Measurements from ENCODE around the gene PLEKHO1.
A peak's percentile ranks its signal among the peaks of the same experiment; 100 is the strongest.

The PLEKHO1 gene

DNA sequence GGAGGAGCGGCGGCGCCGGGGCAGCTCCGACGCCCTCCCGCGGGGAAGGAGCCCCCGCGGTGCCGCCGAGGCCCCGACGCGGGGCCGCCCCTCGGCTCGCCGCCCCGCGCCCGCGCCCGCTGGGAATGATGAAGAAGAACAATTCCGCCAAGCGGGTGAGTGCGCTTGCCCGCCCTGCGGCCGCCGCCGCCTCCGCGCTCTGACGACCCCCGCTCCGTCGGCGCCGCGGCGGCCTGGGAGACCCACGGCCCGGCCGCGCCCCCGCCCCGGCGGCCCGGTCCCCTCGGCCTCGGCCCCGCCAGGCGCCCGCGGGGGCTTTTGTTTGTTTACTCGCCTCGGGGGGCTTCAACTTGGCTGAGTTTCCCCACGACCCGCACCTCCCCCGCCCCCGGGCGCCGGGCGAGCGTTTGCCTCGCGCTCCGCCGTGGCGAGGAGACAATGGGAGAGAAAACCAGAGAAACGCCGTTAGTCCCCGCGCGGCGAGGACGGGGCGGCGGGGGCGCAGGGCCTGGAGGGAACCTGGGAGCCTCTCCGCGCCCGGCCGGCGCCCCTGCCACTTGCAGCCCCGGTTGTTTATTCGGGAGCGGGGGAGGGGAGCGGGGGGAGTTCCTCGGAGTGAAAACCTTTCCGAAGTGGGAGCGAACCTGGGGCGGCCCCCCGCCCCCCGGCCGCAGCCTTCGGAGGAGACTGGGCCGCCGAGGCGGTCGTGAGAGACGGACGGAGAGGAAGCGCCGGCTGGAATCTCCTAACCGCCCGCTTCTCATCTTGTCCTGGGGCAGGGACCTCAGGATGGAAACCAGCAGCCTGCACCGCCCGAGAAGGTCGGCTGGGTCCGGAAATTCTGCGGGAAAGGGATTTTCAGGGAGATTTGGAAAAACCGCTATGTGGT lies 661 bp downstream of the PLEKHO1 start:
- no peak for DNase-seq (ENCODE audit: low read depth in 2 of 2)

DNA sequence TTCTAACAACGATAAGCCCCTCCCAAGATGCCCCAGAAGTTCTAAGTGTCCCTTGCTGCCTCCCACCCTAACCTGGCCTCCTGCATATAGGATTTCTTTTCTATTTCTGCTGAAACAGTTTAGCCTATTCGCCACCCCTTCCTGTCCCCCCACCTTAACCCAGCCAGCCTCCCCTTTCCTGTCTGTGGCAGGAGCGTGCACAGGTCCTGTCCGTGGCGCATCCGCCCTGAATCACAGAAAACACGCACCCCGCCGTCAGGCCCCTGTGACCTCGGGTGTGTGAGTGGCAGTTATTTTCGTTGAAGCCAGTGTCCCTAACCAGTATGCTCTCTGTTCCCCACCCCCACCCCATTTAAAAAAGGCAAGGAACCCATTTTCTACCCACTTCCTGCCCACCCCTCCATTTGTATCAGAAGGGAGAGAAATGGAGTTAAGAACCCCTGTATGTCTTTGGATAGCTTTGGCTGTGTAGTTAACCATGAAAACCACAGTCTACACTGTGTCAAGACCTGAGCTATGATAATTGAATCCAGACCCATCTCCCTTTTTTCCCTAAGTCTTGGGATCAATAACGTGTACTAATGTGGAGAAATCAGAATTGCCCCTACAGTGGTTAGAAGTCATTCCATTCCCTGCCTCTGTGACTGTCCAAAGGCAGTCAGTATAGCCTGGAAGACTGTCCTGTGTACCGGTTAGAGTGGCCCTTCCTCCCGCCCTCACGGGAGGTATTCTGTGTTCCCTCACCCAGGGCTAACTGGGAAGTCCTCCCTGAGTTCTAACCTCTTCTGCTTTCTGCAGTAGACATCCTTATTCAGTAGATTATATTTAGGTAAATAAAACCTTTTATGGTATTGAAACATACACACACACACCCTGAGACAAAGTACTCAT lies 1.8 kb downstream of the PLEKHO1 start:
- DNase-seq (ENCODE audit: low read depth in 2 of 2), result no peak

DNA sequence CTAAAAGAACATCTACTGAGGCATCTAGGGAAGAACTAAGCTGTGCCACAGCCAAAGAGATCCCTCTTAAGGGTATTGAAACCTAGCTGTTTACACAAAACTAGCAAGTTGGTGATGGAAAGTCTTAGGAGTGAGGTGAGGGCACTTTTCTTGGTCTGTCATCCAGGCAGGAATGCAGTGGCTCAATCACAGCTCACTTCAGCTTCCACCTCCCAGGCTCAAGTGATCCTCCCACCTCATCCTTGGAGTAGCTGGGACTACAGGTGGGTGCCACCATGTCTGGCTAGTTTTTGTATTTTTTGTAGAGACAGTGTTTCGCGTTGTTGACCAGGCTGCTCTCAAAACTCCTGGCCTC lies 2.4 kb downstream of the PLEKHO1 start:
- no peak for DNase-seq (ENCODE audit: low read depth in 2 of 2)

DNA sequence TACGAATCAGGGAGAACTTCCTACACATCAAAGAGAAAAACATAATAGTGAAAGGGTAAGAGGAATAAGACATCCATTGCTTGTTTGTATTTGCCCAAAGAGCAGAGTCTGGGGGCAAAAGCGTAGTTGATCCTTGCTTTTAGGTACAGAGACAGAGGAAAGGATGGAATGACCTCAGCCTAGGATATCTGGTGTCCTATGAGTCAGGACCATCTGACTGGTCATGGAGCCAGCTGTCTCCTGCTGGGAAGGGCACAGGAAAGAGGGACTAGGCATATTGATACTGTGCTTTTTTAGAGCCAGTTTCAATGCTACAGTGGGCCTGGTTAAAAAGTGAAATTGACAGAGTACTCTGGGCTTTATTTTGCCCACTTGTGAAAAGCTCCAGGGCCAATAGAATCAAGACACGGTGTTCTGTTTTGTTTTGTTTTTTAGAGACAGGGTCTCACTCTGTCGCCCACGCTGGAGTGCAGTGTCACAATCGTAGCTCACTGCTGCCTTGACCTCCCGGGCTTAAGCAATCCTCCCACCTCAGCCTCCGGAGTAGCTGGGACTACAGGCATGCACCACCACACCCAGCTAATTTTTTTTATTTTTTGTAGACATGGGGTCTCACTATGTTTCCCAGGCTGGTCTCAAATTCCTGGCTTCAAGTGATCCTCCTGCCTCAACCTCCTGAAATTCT lies 3.2 kb downstream of the PLEKHO1 start:
- DNase-seq (ENCODE audit: low read depth in 2 of 2), result no peak

DNA sequence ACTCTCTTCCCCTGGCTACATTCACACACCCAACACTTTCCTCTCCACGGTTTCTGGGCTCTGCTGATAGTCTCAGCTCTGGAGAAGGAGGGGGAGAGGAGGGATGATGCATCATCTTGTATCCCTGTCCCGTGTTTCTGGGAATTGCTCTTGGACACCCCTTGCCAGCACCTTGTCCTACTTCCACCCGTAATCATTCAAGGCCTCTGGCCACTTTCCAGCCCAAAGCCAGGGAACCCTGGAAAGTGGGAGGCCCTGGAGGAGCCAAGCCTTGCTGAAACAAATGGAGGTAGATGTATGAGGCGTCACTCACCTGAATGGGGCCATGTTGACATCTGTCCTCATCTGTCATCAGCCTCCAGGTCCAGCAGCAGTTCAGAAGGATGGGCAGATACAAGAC lies 4.4 kb downstream of the PLEKHO1 start:
- DNase-seq (ENCODE audit: low read depth in 2 of 2), result no peak

DNA sequence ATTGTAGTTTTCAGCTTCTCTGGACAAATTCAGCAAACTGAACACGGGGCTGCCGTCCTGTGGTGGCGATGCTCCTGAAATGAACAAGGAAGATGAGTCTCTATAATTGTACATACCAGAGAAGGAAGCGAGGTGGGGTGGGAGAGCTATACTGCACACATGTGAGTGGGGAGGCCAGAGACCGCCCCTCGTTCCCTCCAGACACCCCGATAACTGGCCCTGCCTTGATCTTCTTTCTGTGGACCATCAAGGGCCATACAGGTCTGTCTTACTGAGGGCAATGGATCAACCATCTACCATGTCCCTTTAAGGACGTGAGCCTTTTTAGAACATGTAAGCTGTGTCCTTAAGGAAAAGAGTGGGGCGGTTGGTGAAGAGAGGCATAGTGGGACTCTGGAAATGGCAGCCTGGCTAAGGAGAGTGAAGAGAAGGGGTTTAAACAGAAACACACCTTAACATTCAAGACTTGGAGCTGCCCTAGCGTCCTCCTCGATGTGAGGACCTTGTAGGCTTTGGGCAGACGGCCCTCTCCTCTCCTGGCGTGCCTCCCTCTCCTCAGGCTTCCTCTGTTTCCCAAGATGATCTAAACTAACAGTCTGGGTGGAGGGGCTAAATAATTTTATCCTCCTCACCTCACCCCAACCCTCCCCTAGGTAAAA lies 5.8 kb downstream of the PLEKHO1 start:
- no peak for DNase-seq (ENCODE audit: low read depth in 2 of 2)

DNA sequence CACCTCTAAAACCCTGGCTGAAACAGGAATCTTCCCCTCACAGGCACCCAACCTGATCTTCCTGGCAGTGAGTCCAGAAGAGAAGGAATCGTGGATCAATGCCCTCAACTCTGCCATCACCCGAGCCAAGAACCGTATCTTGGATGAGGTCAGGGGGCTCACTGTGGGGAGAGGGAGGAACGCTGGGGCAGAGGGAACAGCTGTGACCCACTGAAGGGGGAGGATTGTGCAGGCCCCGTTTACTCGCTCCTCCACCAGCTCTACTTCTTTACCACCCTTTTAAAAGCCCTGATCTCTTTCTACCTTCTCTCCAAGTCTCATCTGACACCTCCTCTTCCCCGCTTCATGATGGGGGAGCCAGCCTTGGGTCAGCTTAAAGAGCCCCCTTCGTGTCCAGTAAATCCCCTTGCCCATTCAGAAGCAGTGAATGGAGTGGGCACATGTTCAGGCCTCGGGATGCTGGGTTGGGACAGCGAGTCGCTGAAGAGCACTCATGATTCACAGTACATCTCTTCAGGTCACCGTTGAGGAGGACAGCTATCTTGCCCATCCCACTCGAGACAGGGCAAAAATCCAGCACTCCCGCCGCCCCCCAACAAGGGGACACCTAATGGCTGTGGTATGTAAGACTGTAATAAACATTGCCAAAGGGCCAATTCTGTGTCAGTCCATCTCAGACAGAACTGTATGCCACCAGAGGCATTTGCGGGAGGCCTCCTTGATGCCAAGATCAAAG lies 7.3 kb downstream of the PLEKHO1 start:
- DNase-seq (ENCODE audit: low read depth in 2 of 2), result no peak

DNA sequence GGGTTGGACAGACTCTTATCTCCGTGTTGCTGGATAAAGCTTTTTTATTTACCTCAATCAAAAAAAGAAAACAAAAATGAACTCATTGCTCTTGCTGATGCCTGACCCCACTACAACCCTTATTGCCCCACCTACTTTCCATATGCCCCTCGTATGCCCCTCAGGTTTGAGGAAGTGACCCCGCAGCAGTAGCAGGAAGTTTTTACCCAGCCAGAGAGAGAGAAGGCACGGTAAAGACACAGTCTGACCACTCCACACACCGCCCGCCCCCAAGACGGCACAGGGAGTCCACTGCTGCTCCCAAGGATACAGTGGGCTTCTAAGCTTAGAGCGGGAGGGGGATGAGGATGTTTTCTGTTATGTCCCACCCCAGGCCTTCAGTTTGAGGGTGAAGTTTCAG lies 9.8 kb downstream of the PLEKHO1 start:
- DNase-seq (ENCODE audit: low read depth in 2 of 2), result no peak

DNA sequence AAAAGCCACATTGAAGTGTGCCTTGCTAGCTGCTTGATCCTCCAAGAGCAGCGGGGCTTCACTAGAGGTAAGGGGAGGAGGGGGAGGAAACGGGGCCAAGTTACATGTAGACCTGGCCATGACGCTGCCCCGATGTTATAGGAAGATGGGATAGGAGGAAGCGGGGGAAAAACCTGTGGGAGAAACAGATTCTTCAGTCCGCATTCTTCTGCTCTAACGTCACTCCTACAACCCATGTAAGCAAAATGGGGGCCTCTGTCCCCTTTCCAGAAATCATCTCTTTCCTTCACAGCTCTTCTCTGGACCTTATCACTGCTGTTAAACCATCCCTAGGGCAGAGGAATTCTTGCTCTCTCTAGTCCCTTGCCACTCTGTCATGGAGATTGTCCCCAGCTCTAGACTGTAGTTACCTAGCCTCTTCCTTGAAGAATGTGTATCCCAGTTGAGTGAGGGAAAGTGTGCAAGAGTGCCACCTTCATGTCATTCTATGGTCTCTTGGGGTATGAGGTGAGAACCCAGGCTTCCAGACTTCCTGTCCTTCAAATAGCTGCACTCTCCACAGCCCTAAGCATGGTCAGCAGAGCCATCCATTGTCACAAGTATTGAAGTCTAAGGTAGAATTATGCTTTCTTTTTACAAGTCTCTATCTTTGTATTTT lies 11.4 kb downstream of the PLEKHO1 start:
- no peak for DNase-seq (ENCODE audit: low read depth in 2 of 2)

DNA sequence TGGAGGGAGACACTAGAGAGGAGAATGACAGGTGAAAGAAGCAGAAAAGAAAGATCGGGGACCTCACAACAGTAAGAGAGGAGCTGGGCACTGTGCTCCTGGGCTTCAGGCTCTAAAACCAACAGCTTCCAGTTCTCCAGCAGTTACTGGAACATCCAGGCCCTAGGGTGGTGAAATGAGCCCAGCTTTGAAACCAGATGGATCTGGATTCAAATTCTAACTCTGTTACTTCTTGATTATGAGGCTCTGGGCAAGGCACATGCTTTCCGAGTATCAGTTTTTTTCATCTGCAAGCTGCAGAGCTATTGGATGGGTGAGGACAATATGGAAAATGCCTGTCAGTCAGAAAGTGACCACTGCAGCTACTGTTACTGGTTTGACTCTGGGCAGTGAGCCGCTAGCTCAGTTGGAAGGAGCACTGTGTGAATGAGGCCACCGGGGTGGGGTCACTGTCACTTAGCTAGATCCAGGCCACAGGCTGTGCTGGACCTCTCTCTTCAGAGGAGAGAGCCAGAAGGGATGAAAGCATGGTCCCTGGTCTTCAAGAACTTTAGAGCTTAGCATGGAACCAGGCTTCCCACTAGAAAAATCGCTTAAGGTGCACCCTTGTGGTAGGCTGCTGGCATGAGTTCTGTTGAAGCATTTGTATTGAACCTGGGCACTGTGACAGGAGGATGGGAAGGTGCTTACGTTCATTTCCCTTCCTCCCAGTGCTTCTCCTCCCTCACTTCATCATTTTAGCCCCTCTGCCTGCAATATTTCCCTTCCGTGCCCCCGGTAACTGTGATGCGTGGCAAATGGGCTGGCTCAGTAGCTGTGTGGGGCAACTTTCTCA lies 12.2 kb downstream of the PLEKHO1 start:
- DNase-seq (ENCODE audit: low read depth in 2 of 2), result no peak

DNA sequence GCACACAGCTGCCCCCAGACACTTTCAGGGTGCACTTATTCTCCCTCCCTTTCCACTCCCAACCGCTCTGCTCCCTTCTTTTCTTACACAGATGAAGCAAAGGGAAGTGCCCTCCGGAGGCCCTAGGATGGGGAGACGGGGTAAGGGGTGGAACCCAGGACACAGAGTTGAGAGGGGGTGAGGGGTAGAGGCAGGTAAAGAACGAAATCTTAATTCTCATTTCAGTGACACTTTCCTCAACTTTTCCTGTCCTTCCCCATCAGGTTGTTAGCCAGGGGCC lies 12.8 kb downstream of the PLEKHO1 start:
- no peak for DNase-seq (ENCODE audit: low read depth in 2 of 2)

DNA sequence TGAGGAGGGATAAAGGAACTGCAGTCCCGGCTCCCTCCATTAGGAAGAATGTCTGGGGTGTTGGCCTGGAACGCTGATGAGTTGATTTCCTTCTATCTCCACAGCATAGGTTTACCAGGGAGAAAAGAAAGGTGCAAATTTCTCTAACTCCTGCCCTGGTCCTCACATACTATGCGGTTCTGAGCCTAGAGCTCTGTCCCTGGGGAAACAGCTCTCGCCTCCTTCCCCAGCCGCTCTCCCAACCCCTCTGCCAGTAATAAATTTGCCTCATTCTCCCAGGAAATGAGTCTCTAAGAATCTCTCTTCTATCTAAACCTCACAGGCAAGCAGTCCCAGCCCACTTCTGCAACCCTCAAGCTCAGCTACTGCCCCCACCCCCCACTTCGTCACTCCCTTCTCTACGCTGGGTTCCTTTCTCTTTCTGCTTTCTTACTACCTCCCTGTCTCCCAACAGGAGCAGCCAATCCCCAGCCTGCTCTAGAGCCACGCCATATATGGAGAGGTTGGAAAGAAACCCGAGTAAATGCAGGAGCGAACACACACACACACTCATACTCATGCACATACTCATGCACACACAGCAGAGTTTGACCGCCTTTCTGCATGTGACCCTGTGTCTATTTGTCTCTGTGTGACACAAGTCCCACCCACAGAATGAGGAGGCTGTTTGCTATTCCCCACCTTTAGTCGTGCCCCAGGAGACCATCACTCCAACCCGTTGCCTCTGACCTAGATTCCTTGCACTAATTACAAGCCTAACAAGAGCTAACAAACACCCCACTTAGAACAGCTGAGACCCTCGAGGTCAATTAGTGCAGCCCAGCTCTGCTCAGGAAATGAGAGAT lies 13.4 kb downstream of the PLEKHO1 start:
- DNase-seq (ENCODE audit: low read depth in 2 of 2), result peak; percentile 99

DNA sequence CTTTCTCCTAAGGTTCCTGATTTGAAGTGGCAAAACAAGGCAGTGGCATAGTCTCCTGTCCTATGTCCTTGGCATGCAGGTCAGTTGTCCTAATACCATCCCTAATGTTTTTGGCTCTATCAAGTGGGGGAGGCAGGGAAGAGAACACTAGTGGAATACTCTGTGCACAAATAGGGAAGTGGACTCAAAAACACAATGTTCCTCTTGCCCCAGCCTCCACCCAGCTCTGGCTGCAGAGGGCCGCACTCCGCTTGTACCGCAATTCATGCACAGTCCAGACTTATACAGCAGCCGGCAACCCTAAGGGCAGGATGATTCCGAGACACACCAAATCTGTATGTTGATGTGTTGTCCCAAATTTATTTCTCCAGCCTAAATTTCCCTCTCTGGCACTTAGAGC lies 14.5 kb downstream of the PLEKHO1 start:
- DNase-seq (ENCODE audit: low read depth in 2 of 2), result no peak

DNA sequence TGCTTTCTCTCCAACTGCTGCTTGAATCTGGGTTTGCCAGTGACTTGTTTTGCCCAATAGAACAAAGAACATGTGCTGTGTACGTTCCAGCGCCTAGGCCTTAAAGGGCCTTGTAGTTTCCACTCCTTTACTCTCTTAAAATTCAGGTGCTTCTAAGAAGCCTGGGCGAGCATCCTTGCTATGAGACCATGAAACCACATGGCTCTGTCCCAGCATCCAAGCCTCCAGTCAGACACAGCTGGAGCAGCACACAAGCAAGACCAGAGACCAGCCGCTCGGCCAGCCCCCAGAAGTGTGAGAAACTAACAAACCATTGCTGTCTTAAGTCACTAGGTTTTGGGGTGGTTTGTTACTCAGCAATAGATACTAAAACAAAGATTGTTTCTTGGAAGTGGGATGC lies 15.1 kb downstream of the PLEKHO1 start:
- no peak for DNase-seq (ENCODE audit: low read depth in 2 of 2)

DNA sequence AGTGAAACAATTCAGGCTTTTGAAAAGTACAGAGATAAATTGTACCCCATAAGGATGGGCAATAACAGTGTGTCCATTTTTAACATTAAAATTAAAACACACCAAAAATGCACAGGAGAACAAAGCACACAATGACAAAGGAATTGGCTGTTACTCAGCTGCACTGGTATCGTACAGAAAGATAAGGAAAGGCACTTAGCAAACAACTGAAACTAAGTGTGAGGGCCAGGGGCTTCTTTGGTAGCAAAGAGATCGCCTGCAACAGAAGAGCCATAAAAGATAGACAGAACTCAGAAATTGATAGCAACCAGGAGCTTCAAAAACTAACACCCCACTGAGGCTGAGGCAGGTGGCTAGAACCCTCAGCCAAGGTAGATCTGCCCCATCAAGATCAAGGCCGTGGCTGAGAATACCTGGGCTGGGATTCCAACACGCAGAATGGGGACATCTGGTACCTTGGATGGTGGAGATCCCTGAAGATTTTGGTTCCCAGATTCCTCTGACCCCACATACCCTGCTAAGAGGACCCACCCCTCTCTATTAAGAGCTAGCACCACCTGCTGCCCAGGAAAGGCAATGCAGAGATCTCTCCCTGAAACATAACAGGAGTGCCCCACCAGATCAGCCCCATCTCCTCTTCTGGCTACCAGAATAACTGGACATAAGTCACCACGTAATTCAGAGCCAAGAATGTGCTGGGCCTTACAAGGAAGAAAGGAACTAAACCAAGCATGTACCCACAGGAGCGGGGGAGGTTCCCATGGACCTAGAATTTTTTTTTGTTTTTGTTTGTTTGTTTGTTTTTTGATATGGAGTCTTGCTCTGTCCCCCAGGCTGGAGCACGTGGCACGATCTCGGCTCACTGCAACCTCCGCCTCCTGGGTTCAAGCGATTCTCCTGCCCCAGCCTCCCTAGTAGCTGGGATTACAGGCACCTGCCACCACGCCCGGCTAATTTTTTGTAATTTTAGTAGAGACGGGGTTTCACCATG lies 16.2 kb downstream of the PLEKHO1 start:
- DNase-seq (ENCODE audit: low read depth in 2 of 2), result no peak

DNA sequence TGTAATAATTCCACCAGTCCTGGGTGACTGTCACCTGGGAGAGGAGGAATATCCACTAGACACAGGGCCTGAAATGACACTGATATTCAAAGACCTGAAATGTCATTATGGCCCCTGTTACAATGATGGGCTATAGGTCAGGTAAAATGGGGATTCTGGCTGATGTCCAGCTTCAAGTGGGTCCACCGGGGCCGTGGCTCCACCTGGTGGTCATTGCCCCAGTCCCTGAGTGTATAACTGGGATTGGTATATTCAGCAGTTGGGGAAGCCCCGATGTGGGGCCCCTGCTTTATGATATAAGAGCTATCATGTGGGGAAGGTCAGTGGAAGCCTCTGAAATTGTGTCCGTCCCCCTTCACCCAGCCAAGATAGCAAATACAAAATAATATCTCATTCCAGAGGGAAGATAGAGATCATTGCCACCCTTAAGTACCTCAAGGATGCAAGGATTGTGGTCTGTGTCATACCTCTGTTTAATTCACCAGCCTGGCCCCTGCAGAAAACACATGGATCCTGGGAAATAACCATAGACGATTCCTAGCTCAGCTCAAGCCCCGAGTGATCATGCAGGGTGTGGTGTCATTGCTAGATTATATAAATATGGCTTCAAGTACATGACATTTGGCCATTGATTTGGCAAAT lies 19.4 kb downstream of the PLEKHO1 start:
- no peak for DNase-seq (ENCODE audit: low read depth in 2 of 2)

DNA sequence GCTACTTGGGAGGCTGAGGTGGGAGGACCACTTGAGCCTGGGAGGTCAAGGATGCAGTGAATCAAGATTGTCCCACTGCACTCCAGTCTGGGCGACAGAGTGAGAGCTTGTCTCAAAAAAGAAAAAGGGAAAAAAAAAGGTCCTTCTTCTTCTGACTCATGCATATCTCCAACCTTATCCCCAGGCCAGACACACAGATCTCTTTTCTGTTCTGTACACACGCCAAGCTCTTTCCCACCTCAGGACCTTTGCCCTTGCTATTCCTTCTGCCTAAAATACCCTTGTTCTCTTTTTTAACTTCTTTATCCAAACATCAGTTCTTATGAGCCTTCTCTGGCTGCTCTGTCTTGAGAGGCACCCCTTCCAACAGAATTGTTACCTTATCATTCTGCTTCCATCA lies 22.1 kb downstream of the PLEKHO1 start:
- no peak for DNase-seq (ENCODE audit: low read depth in 2 of 2)

Measured in fibroblast of skin of left biceps (primary cell).